GM18519 (cell line): Measurements from ENCODE around the gene FRRS1.
"Not testable (repeated sequence)": the region's sequence is repeated elsewhere in the genome, so short reads cannot be mapped to it uniquely, and the experiment has no call there.

Source experiments
- ATAC-seq: cut with Tn5 transposase; IDR thresholded peaks from one replicate; pipeline ENCODE4 v1.9.1; 2021; ENCODE audit warnings: mild to moderate bottlenecking, moderate library complexity; ENCODE audit not compliant: unreplicated experiment, low FRiP score

FRRS1 gene

GRCh38 chr1:99766378-99766800 lies at the start of gene FRRS1:
TSS of gene FRRS1 (minus strand) at chr1:99766635. CDS start at chr1:99748768, 17,867 bp downstream.
- ATAC-seq, result peak; percentile 93

GRCh38 chr1:99814373-99814900 lies 48.0 kb upstream of the FRRS1 start:
- ATAC-seq, result no peak

- no peak for ATAC-seq
Observed at GRCh38 chr1:99811747-99812146, 45.3 kb upstream of the FRRS1 start.

- no peak for ATAC-seq
Observed at GRCh38 chr1:99811075-99811474, 44.6 kb upstream of the FRRS1 start.

GRCh38 chr1:99808391-99809115 lies 42.1 kb upstream of the FRRS1 start:
- peak; percentile 95 for ATAC-seq

- ATAC-seq, result no peak
Observed at GRCh38 chr1:99806882-99807281, 40.4 kb upstream of the FRRS1 start.

- ATAC-seq, result no peak
Observed at GRCh38 chr1:99801584-99801983, 35.1 kb upstream of the FRRS1 start.

GRCh38 chr1:99793861-99794260 lies 27.4 kb upstream of the FRRS1 start:
- not testable (repeated sequence) for ATAC-seq

GRCh38 chr1:99789715-99790114 lies 23.3 kb upstream of the FRRS1 start:
- ATAC-seq, result no peak

GRCh38 chr1:99788896-99789295 lies 22.5 kb upstream of the FRRS1 start:
- ATAC-seq, result no peak

GRCh38 chr1:99786751-99787501 lies 20.5 kb upstream of the FRRS1 start:
- ATAC-seq, result peak; percentile 59

- ATAC-seq, result no peak
Observed at GRCh38 chr1:99784809-99785255, 18.4 kb upstream of the FRRS1 start.

GRCh38 chr1:99784143-99784542 lies 17.7 kb upstream of the FRRS1 start:
- ATAC-seq, result no peak

- no peak for ATAC-seq
Observed at GRCh38 chr1:99782920-99783319, 16.5 kb upstream of the FRRS1 start.

GRCh38 chr1:99782397-99782796 lies 16.0 kb upstream of the FRRS1 start:
- ATAC-seq, result no peak

- ATAC-seq, result no peak
Observed at GRCh38 chr1:99781798-99782197, 15.4 kb upstream of the FRRS1 start.

- no peak for ATAC-seq
Observed at GRCh38 chr1:99777752-99778151, 11.3 kb upstream of the FRRS1 start.

- ATAC-seq, result no peak
Observed at GRCh38 chr1:99776120-99776519, 9.7 kb upstream of the FRRS1 start.

- no peak for ATAC-seq
Observed at GRCh38 chr1:99772809-99773208, 6.4 kb upstream of the FRRS1 start.

- no peak for ATAC-seq
Observed at GRCh38 chr1:99771513-99771918, 5.1 kb upstream of the FRRS1 start.

- no peak for ATAC-seq
Observed at GRCh38 chr1:99768524-99769245, 2.2 kb upstream of the FRRS1 start.
